AG04450 (cell line): ENCODE results near the gene MAP6D1. TPM values are rescaled to one million over a fixed set of nuclear protein-coding genes. Genes with fewer than 3 reads are reported as not detected.

Source experiments
- CTCF ChIA-PET: fragments of 300-600, 350-600 bp; formaldehyde crosslinking; extraction: SDS; loops from one replicate; lab custom pipeline; 2022; ENCODE audit warnings: antibody characterized with exemption, inconsistent platforms; lab: Charles Lee
- POLR2A ChIA-PET: fragments of 350-600 bp; formaldehyde crosslinking; extraction: SDS; loops from one replicate; lab custom pipeline; 2021; ENCODE audit warnings: antibody characterized with exemption, inconsistent platforms; lab: Yijun Ruan, JAX
- DNase-seq: peaks from one replicate; pipeline ENCODE4 v3.0.0-alpha.2; 2011; ENCODE audit warnings: low read depth, low spot score
- H3K27ac ChIP-seq: one replicate; pipeline ENCODE4 v1.5.1; 2012; ENCODE audit warnings: low read depth, low read length, control low read depth
- H3K27me3 ChIP-seq: one replicate; pipeline ENCODE4 v1.6.0; 2012; ENCODE audit warnings: low read length; ENCODE audit not compliant: control insufficient read depth, insufficient read depth
- H3K4me3 ChIP-seq: 2 replicates; pipeline ENCODE4 v1.5.1; 2011; ENCODE audit warnings: mild to moderate bottlenecking, low read depth, low read length, control low read depth
- H3K9me3 ChIP-seq: 2 replicates; pipeline ENCODE4 v1.5.1; 2012; ENCODE audit warnings: low read length; ENCODE audit not compliant: control insufficient read depth, insufficient read depth
- CTCF ChIP-seq: IDR thresholded peaks from 2 replicates; pipeline ENCODE4 v1.5.1; 2011; ENCODE audit warnings: low read depth, low read length, control low read depth, inconsistent platforms
- polyA minus RNA-seq: library from RNA; depleted of rRNA, polyadenylated mRNA; stranded (reverse); fragments of >200 nt; gene quantifications from 2 replicates; pipeline ENCODE4 v1.2.3, GENCODE V29; 2011; rRNA and poly(A)+ RNA removed
- polyA plus RNA-seq: library from polyadenylated mRNA; depleted of rRNA; stranded (reverse); fragments of >200 nt; gene quantifications from 2 replicates; pipeline ENCODE4 v1.2.3, GENCODE V29; 2011; rRNA removed

MAP6D1 gene
- polyA plus RNA-seq (5.2 and 6.1 TPM in 2 replicates), polyA minus RNA-seq (0.78 and 1.7 TPM in 2 replicates)

GRCh38 chr3:183825456-183826161 is at the start of gene MAP6D1:
Gene MAP6D1 (minus strand): TSS chr3:183825577. CDS start chr3:183825547, 30 bp downstream.
- no peak for DNase-seq
- ChIA-PET CTCF (interaction anchor here (0.6 to 3.1 kb wide), 8 partner anchors 9 to 1503 kb away, joined by 3 to 12 read pairs (median 4); partner anchors contain the start of gene PARL), POLR2A (interaction anchor here (1.7 kb wide), 1 partner anchor 59 kb away, joined by 7 read pairs; the partner anchor contains the start of gene PARL)
- H3K27ac ChIP-seq = no peak within 1 kb of the TSS
- no peaks in the 10 kb centered on the region for H3K27me3 ChIP-seq
- TF ChIP-seq CTCF = peak; percentile 52
- no peaks in the 10 kb centered on the region for H3K9me3 ChIP-seq
- peak within 1 kb of the TSS; percentile 75 for H3K4me3 ChIP-seq

GRCh38 chr3:183873914-183874313 is 48.5 kb upstream of the MAP6D1 start:
- POLR2A ChIA-PET = no interaction called here
- Histone ChIP-seq H3K27ac (no peak overlapping the region), H3K27me3 (no peaks in the 10 kb centered on the region), H3K9me3 (no peaks in the 10 kb centered on the region), H3K4me3 (no peak overlapping the region)
- no peak for DNase-seq
- CTCF ChIA-PET = interaction anchor here (0.6 to 3.9 kb wide), 4 partner anchors 10 to 395 kb away, joined by 4 to 24 read pairs (median 4); partner anchors contain the start of gene PARL
- no peak for TF ChIP-seq CTCF

- no peak overlapping the region for H3K4me3 ChIP-seq
- POLR2A ChIA-PET = no interaction called here
- CTCF ChIA-PET = interaction anchor here (1.8 kb wide), 1 partner anchor 13 kb away, joined by 8 read pairs; the partner anchor contains the start of gene PARL
- DNase-seq = no peak
- no peak for TF ChIP-seq CTCF
- H3K9me3 ChIP-seq = no peaks in the 10 kb centered on the region
- H3K27me3 ChIP-seq = no peaks in the 10 kb centered on the region
- no peak overlapping the region for H3K27ac ChIP-seq
Observed at GRCh38 chr3:183871541-183871940, 46.2 kb upstream of the MAP6D1 start.

- ChIA-PET POLR2A (no interaction called here), CTCF (interaction anchor here (1.8 kb wide), 1 partner anchor 14 kb away, joined by 8 read pairs; the partner anchor contains the start of gene PARL)
- TF ChIP-seq CTCF = no peak
- H3K4me3 ChIP-seq = no peak overlapping the region
- no peaks in the 10 kb centered on the region for H3K27me3 ChIP-seq
- H3K27ac ChIP-seq = no peak overlapping the region
- DNase-seq = no peak
- H3K9me3 ChIP-seq = no peaks in the 10 kb centered on the region
Observed at GRCh38 chr3:183870563-183870962, 45.2 kb upstream of the MAP6D1 start.

- no peak overlapping the region for H3K4me3 ChIP-seq
- DNase-seq = no peak
- H3K27ac ChIP-seq = no peak overlapping the region
- no peaks in the 10 kb centered on the region for H3K9me3 ChIP-seq
- no peaks in the 10 kb centered on the region for H3K27me3 ChIP-seq
- CTCF ChIA-PET = no interaction called here
- TF ChIP-seq CTCF = no peak
- POLR2A ChIA-PET = no interaction called here
Observed at GRCh38 chr3:183868796-183869195, 43.4 kb upstream of the MAP6D1 start.
